CD4-positive, CD25-positive, alpha-beta regulatory T cell (primary cell): ENCODE measurements around the gene CRYGD. TPM values are rescaled to one million over a fixed set of nuclear protein-coding genes. Genes with fewer than 3 reads are reported as not detected.
"Not testable (repeated sequence)": the region's sequence is repeated elsewhere in the genome, so short reads cannot be mapped to it uniquely, and the experiment has no call there.

ENCODE experiments used
- ATAC-seq, 2 donors: fragments of 150-1000 bp; cut with Tn5 transposase; one replicate each; pipeline ENCODE4 v1.10.0; 2021; ENCODE audit warnings: low read depth in 2 of 2, moderate number of reproducible peaks in 2 of 2, moderate library complexity in 1 of 2
- DNase-seq, 3 donors: peaks; one replicate each; pipeline versions ENCODE4 v3.0.0 to v3.0.0-alpha.2; 2012 to 2022; ENCODE audit warnings: mixed read lengths in 1 of 3
- H3K27ac ChIP-seq: one replicate; pipeline ENCODE4 v1.7.0; 2013; ENCODE audit warnings: mild to moderate bottlenecking, low read length; ENCODE audit not compliant: insufficient read depth, poor library complexity, severe bottlenecking
- H3K27me3 ChIP-seq: one replicate; pipeline ENCODE4 v1.7.0; 2013; ENCODE audit warnings: low read length; ENCODE audit not compliant: control insufficient read depth, insufficient read depth
- H3K36me3 ChIP-seq: one replicate; pipeline ENCODE4 v1.7.0; 2013; ENCODE audit warnings: mild to moderate bottlenecking, low read length, moderate library complexity; ENCODE audit not compliant: control insufficient read depth, insufficient read depth
- H3K4me1 ChIP-seq: 2 replicates; pipeline ENCODE4 v1.7.0; 2013; ENCODE audit warnings: mild to moderate bottlenecking, low read length; ENCODE audit not compliant: insufficient read depth, control insufficient read depth, poor library complexity, severe bottlenecking
- H3K4me3 ChIP-seq: one replicate; pipeline ENCODE4 v1.7.0; 2013; ENCODE audit warnings: low read depth, mild to moderate bottlenecking, low read length, moderate library complexity
- H3K9me3 ChIP-seq, 2 experiments: 1 replicate in 1 of 2; 2 replicates in 1 of 2; pipeline ENCODE4 v1.7.0; 2013; ENCODE audit warnings: low read length in 2 of 2, mild to moderate bottlenecking in 1 of 2, moderate library complexity in 1 of 2; ENCODE audit not compliant: control insufficient read depth in 2 of 2
- H3K27ac Mint-ChIP-seq, 3 donors: one replicate each; pipeline ENCODE4 v1.8.0; 2020 to 2022; ENCODE audit warnings: mild to moderate bottlenecking in 3 of 3, mixed read lengths in 3 of 3, moderate library complexity in 2 of 3
- H3K27me3 Mint-ChIP-seq: one replicate; pipeline ENCODE4 v1.8.0; 2022; ENCODE audit warnings: mild to moderate bottlenecking, mixed read lengths
- H3K36me3 Mint-ChIP-seq: one replicate; pipeline ENCODE4 v1.8.0; 2020; ENCODE audit warnings: mixed read lengths
- H3K4me1 Mint-ChIP-seq, 4 donors: one replicate each; pipeline ENCODE4 v1.8.0; 2020 to 2022; ENCODE audit warnings: mixed read lengths in 4 of 4, mild to moderate bottlenecking in 1 of 4
- H3K4me3 Mint-ChIP-seq, 4 donors: one replicate each; pipeline ENCODE4 v1.8.0; 2020 to 2022; ENCODE audit warnings: mild to moderate bottlenecking in 4 of 4, mixed read lengths in 4 of 4, moderate library complexity in 3 of 4
- H3K9me3 Mint-ChIP-seq, 7 donors: one replicate each; pipeline ENCODE4 v1.8.0; 2020 to 2022; ENCODE audit warnings: mixed read lengths in 7 of 7, mild to moderate bottlenecking in 3 of 7, moderate library complexity in 2 of 7
- polyA plus RNA-seq, 4 donors: library from polyadenylated mRNA; unstranded; fragments of 300-500 nt; fragmentation: Illumina TruSeq; gene quantifications; one replicate each; pipeline ENCODE4 v1.2.3, GENCODE V29; 2021
- total RNA-seq: library from RNA; stranded (reverse); gene quantifications from one replicate; pipeline ENCODE4 v1.2.3, GENCODE V29; 2022

Gene CRYGD
- total and polyA plus RNA-seq, 5 donors from 2014 or later: 0.69 TPM; not detected in 4

GRCh38 chr2:208139447-208139846 is 15.1 kb upstream of the CRYGD start:
- Histone ChIP-seq H3K36me3 (no peaks in the 10 kb centered on the region), H3K4me1 (no peaks in the 10 kb centered on the region), H3K9me3 (no peaks in the 10 kb centered on the region), H3K27me3 (no peaks in the 10 kb centered on the region), H3K4me3 (no peak overlapping the region), H3K27ac (no peak overlapping the region)
- Mint-ChIP-seq H3K27ac (no peak overlapping the region), H3K4me3 (no peak overlapping the region), H3K9me3 (peaks cover 0 to 5% (median 2%) of the 10 kb centered on the region in 7 donors), H3K36me3 (no peaks in the 10 kb centered on the region), H3K4me1 (no peaks in the 10 kb centered on the region), H3K27me3 (peaks cover 10% of the 10 kb centered on the region)
- no peak for ATAC-seq
- DNase-seq: no peak

- not testable (repeated sequence) for H3K27ac ChIP-seq, H3K4me3 Mint-ChIP-seq, H3K9me3 Mint-ChIP-seq, H3K4me1 Mint-ChIP-seq, H3K27me3 Mint-ChIP-seq, H3K27me3 ChIP-seq, ATAC-seq, H3K4me3 ChIP-seq, DNase-seq, H3K27ac Mint-ChIP-seq, H3K36me3 ChIP-seq, H3K9me3 ChIP-seq, H3K36me3 Mint-ChIP-seq, H3K4me1 ChIP-seq
Observed at GRCh38 chr2:208138334-208138733, 14.0 kb upstream of the CRYGD start.

GRCh38 chr2:208136716-208137094 is 12.4 kb upstream of the CRYGD start:
- Histone ChIP-seq H3K4me1 (no peaks in the 10 kb centered on the region), H3K27ac (no peak overlapping the region), H3K4me3 (no peak overlapping the region), H3K36me3 (no peaks in the 10 kb centered on the region), H3K9me3 (no peaks in the 10 kb centered on the region), H3K27me3 (no peaks in the 10 kb centered on the region)
- Mint-ChIP-seq H3K4me3 (no peak overlapping the region), H3K27ac (no peak overlapping the region), H3K36me3 (no peaks in the 10 kb centered on the region), H3K4me1 (no peaks in the 10 kb centered on the region), H3K27me3 (peaks cover 10% of the 10 kb centered on the region), H3K9me3 (peaks cover 0 to 4% (median 0%) of the 10 kb centered on the region in 7 donors)
- DNase-seq (no peak), ATAC-seq (no peak)

GRCh38 chr2:208135794-208136715 is 11.7 kb upstream of the CRYGD start:
- H3K36me3 ChIP-seq: no peaks in the 10 kb centered on the region
- Mint-ChIP-seq H3K4me1 (no peaks in the 10 kb centered on the region), H3K4me3 (no peak overlapping the region), H3K9me3 (peaks cover 0 to 4% (median 0%) of the 10 kb centered on the region in 7 donors), H3K27me3 (peaks cover 10% of the 10 kb centered on the region), H3K36me3 (no peaks in the 10 kb centered on the region), H3K27ac (no peak overlapping the region)
- H3K9me3 ChIP-seq: no peaks in the 10 kb centered on the region
- no peak overlapping the region for H3K4me3 ChIP-seq
- no peak for ATAC-seq
- no peaks in the 10 kb centered on the region for H3K27me3 ChIP-seq
- no peak for DNase-seq
- no peaks in the 10 kb centered on the region for H3K4me1 ChIP-seq
- H3K27ac ChIP-seq: no peak overlapping the region

- no peak for DNase-seq
- Mint-ChIP-seq H3K4me1 (no peaks in the 10 kb centered on the region), H3K27me3 (peaks cover 10% of the 10 kb centered on the region), H3K4me3 (no peak overlapping the region), H3K36me3 (no peaks in the 10 kb centered on the region), H3K27ac (no peak overlapping the region), H3K9me3 (peaks cover 0 to 4% (median 0%) of the 10 kb centered on the region in 7 donors)
- H3K27me3 ChIP-seq: no peaks in the 10 kb centered on the region
- no peaks in the 10 kb centered on the region for H3K9me3 ChIP-seq
- no peaks in the 10 kb centered on the region for H3K4me1 ChIP-seq
- H3K4me3 ChIP-seq: no peak overlapping the region
- H3K36me3 ChIP-seq: no peaks in the 10 kb centered on the region
- H3K27ac ChIP-seq: no peak overlapping the region
- no peak for ATAC-seq
Observed at GRCh38 chr2:208134928-208135586, 10.7 kb upstream of the CRYGD start.

- peaks cover 0 to 3% (median 0%) of the 10 kb centered on the region in 7 donors for H3K9me3 Mint-ChIP-seq
- Histone ChIP-seq H3K4me3 (no peak overlapping the region), H3K27ac (no peak overlapping the region), H3K9me3 (no peaks in the 10 kb centered on the region), H3K27me3 (peaks cover 2% of the 10 kb centered on the region), H3K4me1 (no peaks in the 10 kb centered on the region), H3K36me3 (no peaks in the 10 kb centered on the region)
- no peaks in the 10 kb centered on the region for H3K4me1 Mint-ChIP-seq
- H3K4me3 Mint-ChIP-seq: no peak overlapping the region
- DNase-seq (no peak), ATAC-seq (no peak)
- H3K36me3 Mint-ChIP-seq: no peaks in the 10 kb centered on the region
- H3K27me3 Mint-ChIP-seq: peaks cover 8% of the 10 kb centered on the region
- H3K27ac Mint-ChIP-seq: no peak overlapping the region
Observed at GRCh38 chr2:208130712-208131110, 6.4 kb upstream of the CRYGD start.

- Histone ChIP-seq H3K36me3 (no peaks in the 10 kb centered on the region), H3K4me1 (no peaks in the 10 kb centered on the region), H3K9me3 (no peaks in the 10 kb centered on the region), H3K27ac (no peak within 1 kb of the TSS), H3K27me3 (peaks cover 5% of the 10 kb centered on the region), H3K4me3 (no peak within 1 kb of the TSS)
- Mint-ChIP-seq H3K27me3 (peaks cover 14% of the 10 kb centered on the region), H3K4me1 (no peaks in the 10 kb centered on the region), H3K4me3 (no peak within 1 kb of the TSS), H3K36me3 (no peaks in the 10 kb centered on the region), H3K9me3 (peaks cover 0 to 3% (median 0%) of the 10 kb centered on the region in 7 donors), H3K27ac (no peak within 1 kb of the TSS)
- no peak for DNase-seq
- no peak for ATAC-seq
Observed at GRCh38 chr2:208129744-208130711, 5.7 kb upstream of the CRYGD start, which contains the start of gene CRYGC. TSS of gene CRYGC (minus strand) at chr2:208129828. CDS start at chr2:208129792, 36 bp downstream.
